Upper lobe of right lung (tissue), 1 donor: ENCODE results near the gene SMIM26. TPM values are rescaled to one million over a fixed set of nuclear protein-coding genes. Genes with fewer than 3 reads are reported as not detected.
A peak's percentile ranks its signal among the peaks of the same experiment; 100 is the strongest.

ENCODE experiments used
- ATAC-seq: fragments of 200-7000 bp; cut with Tn5 transposase; one replicate; pipeline ENCODE4 v1.9.1; 2020; ENCODE audit warnings: mild to moderate bottlenecking, moderate library complexity
- DNase-seq: peaks from one replicate; pipeline ENCODE4 v3.0.0-alpha.2; 2020
- H3K27ac ChIP-seq: fragments of 200-600 bp; one replicate; pipeline ENCODE4 v1.8.0; 2022
- H3K27me3 ChIP-seq: fragments of 200-600 bp; one replicate; pipeline ENCODE4 v1.8.0; 2022; ENCODE audit warnings: mild to moderate bottlenecking
- H3K36me3 ChIP-seq: fragments of 200-600 bp; one replicate; pipeline ENCODE4 v1.8.0; 2022
- H3K4me1 ChIP-seq: fragments of 200-600 bp; one replicate; pipeline ENCODE4 v1.8.0; 2022
- H3K4me3 ChIP-seq: fragments of 200-600 bp; one replicate; pipeline ENCODE4 v1.8.0; 2022; ENCODE audit warnings: mild to moderate bottlenecking
- H3K9me3 ChIP-seq: fragments of 200-600 bp; one replicate; pipeline ENCODE4 v1.8.0; 2022
- intact Hi-C: fragments of 100-400 bp; cut with DNase I; formaldehyde crosslinking; loops from one replicate; pipeline ENCODE4 v1.11.0; 2022
- total RNA-seq: library from RNA; stranded (reverse); fragmentation: NEBNext Ultra II Directional; extraction: Animal tissue kit (Norgen Biotek cat#: 25700); gene quantifications from one replicate; pipeline ENCODE4 v1.2.1, GENCODE V29; 2021
- TF ChIP-seq, protein P1 (sequence below): fragments of 200-600 bp; IDR thresholded peaks from one replicate; pipeline ENCODE4 v1.8.0; 2022; ENCODE audit warnings: antibody characterized with exemption
- donor health status: DM: no; HTN: yes; CAD: no; lungs with severe emphysema.

Gene SMIM26
- total RNA-seq, 1 donor from 2014 or later: 59.5 TPM

- H3K9me3 ChIP-seq: no peaks in the 10 kb centered on the region
- no peak for ATAC-seq
- no peak overlapping the region for H3K27ac ChIP-seq
- no peak for DNase-seq
- H3K4me1 ChIP-seq: peaks cover 12% of the 10 kb centered on the region
- intact Hi-C loops: no loop called here
- no peaks in the 10 kb centered on the region for H3K36me3 ChIP-seq
- H3K27me3 ChIP-seq: no peaks in the 10 kb centered on the region
- H3K4me3 ChIP-seq: no peak overlapping the region
- TF ChIP-seq, protein P1, sequence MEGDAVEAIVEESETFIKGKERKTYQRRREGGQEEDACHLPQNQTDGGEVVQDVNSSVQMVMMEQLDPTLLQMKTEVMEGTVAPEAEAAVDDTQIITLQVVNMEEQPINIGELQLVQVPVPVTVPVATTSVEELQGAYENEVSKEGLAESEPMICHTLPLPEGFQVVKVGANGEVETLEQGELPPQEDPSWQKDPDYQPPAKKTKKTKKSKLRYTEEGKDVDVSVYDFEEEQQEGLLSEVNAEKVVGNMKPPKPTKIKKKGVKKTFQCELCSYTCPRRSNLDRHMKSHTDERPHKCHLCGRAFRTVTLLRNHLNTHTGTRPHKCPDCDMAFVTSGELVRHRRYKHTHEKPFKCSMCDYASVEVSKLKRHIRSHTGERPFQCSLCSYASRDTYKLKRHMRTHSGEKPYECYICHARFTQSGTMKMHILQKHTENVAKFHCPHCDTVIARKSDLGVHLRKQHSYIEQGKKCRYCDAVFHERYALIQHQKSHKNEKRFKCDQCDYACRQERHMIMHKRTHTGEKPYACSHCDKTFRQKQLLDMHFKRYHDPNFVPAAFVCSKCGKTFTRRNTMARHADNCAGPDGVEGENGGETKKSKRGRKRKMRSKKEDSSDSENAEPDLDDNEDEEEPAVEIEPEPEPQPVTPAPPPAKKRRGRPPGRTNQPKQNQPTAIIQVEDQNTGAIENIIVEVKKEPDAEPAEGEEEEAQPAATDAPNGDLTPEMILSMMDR: no peak
Measured at GRCh38 chr20:18585134-18585533, 17.9 kb downstream of the SMIM26 start.

- intact Hi-C loops: no loop called here
- Histone ChIP-seq H3K27me3 (no peaks in the 10 kb centered on the region), H3K4me1 (peaks cover 12% of the 10 kb centered on the region), H3K9me3 (no peaks in the 10 kb centered on the region), H3K36me3 (no peaks in the 10 kb centered on the region), H3K27ac (peak within 1 kb of the TSS; percentile 77), H3K4me3 (peak within 1 kb of the TSS; percentile 80)
- DNase-seq (peak; percentile 98), ATAC-seq (peak; percentile 99)
- TF ChIP-seq, protein P1: peak; percentile 69
Measured at GRCh38 chr20:18587665-18588573, 20.7 kb downstream of the SMIM26 start, which contains the start of gene DTD1. Gene DTD1 (plus strand): TSS chr20:18588054. CDS start chr20:18588073, 19 bp downstream.

GRCh38 chr20:18588574-18588933 lies 21.3 kb downstream of the SMIM26 start:
- Histone ChIP-seq H3K27me3 (no peaks in the 10 kb centered on the region), H3K9me3 (no peaks in the 10 kb centered on the region), H3K27ac (peak overlapping the region; percentile 77), H3K36me3 (no peaks in the 10 kb centered on the region), H3K4me3 (peak overlapping the region; percentile 80), H3K4me1 (peaks cover 12% of the 10 kb centered on the region)
- intact Hi-C loops: no loop called here
- no peak for ATAC-seq
- TF ChIP-seq, protein P1: no peak
- DNase-seq: no peak

- H3K4me1 ChIP-seq: peaks cover 12% of the 10 kb centered on the region
- H3K27ac ChIP-seq: no peak overlapping the region
- no peak for ATAC-seq
- H3K27me3 ChIP-seq: no peaks in the 10 kb centered on the region
- H3K36me3 ChIP-seq: peaks cover 6% of the 10 kb centered on the region
- TF ChIP-seq, protein P1: no peak
- H3K9me3 ChIP-seq: no peaks in the 10 kb centered on the region
- no peak overlapping the region for H3K4me3 ChIP-seq
- intact Hi-C loops: no loop called here
- DNase-seq: no peak
Measured at GRCh38 chr20:18589941-18590674, 22.9 kb downstream of the SMIM26 start.

DNA sequence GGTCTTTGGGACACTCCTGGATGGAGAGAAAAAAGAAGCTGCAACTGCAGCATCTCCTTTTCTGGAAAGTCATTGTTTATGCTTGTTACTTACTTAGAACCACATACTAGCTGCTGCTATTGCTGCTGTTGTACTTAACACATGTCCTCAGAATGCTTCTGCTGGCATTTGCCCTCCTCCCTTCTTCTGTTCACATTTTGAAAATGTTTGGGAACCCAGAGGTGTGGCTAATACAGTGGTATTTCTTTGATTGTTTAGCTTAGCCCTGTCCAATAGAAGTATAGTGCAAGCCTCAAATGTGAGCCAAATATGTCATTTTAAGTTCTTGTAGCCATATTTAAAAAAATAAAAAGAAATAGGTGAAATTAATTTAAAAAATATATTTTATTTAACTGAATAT lies 29.0 kb downstream of the SMIM26 start:
- no peak for DNase-seq
- Histone ChIP-seq H3K36me3 (peaks cover 27% of the 10 kb centered on the region), H3K27ac (no peak overlapping the region), H3K9me3 (no peaks in the 10 kb centered on the region), H3K27me3 (no peaks in the 10 kb centered on the region), H3K4me3 (no peak overlapping the region), H3K4me1 (no peaks in the 10 kb centered on the region)
- intact Hi-C loops: no loop called here
- ATAC-seq: no peak
- TF ChIP-seq, protein P1: no peak
